CD14-positive monocyte (primary cell): ENCODE data around the gene IFT122. TPM values are rescaled to one million over a fixed set of nuclear protein-coding genes. Genes with fewer than 3 reads are reported as not detected.

Source experiments
- DNase-seq, 3 donors: peaks; one replicate each; pipeline ENCODE4 v3.0.0-alpha.2; 2011 to 2022
- H2AFZ ChIP-seq: 2 replicates; pipeline ENCODE4 v1.6.0; 2012; ENCODE audit warnings: mild to moderate bottlenecking, low read depth, low read length, inconsistent platforms; ENCODE audit not compliant: insufficient read depth, poor library complexity, severe bottlenecking
- H3K27ac ChIP-seq, 2 donors: 1 replicate in 1 of 2; 2 replicates in 1 of 2; pipeline ENCODE4 v1.5.1; 2012 to 2013; ENCODE audit warnings: low read length in 2 of 2, control low read depth in 1 of 2, inconsistent platforms in 1 of 2, low read depth in 1 of 2, mild to moderate bottlenecking in 1 of 2
- H3K27me3 ChIP-seq, 2 donors: one replicate each; pipeline versions ENCODE4 v1.6.0 to v1.6.1; 2011 to 2013; ENCODE audit warnings: low read length in 2 of 2; ENCODE audit not compliant: control insufficient read depth in 2 of 2, insufficient read depth in 2 of 2
- H3K36me3 ChIP-seq, 2 donors: replicated peaks in 1 of 2; 1 replicate in 1 of 2; 2 replicates in 1 of 2; pipeline versions ENCODE4 v1.5.1 to v1.6.1; 2012 to 2013; ENCODE audit warnings: low read length in 2 of 2, control low read depth in 1 of 2, inconsistent platforms in 1 of 2, mild to moderate bottlenecking in 1 of 2; ENCODE audit not compliant: insufficient read depth in 2 of 2, control insufficient read depth in 1 of 2
- H3K4me1 ChIP-seq, 2 donors: 1 replicate in 1 of 2; 2 replicates in 1 of 2; pipeline versions ENCODE4 v1.5.1 to v1.6.1; 2012 to 2013; ENCODE audit warnings: low read length in 2 of 2, control low read depth in 1 of 2, inconsistent platforms in 1 of 2, mild to moderate bottlenecking in 1 of 2, moderate library complexity in 1 of 2; ENCODE audit not compliant: insufficient read depth in 2 of 2, control insufficient read depth in 1 of 2
- H3K4me2 ChIP-seq: replicated peaks from 2 replicates; pipeline ENCODE3; 2012; ENCODE audit warnings: low read length, moderate library complexity, mild to moderate bottlenecking; ENCODE audit not compliant: poor library complexity, severe bottlenecking; ENCODE audit errors: extremely low read depth
- H3K4me3 ChIP-seq, 3 experiments: fragments of 200-600 bp in 1 of 3; sonication (generic) in 1 of 3; replicated peaks in 1 of 3; 1 replicate in 2 of 3; 2 replicates in 1 of 3; pipeline ENCODE4 v1.5.1; 2011 to 2013; ENCODE audit warnings: low read length in 3 of 3, mild to moderate bottlenecking in 3 of 3, control low read depth in 2 of 3, low read depth in 2 of 3, inconsistent platforms in 1 of 3, moderate library complexity in 1 of 3
- H3K79me2 ChIP-seq: 2 replicates; pipeline ENCODE4 v1.6.0; 2012; ENCODE audit warnings: mild to moderate bottlenecking, control low read depth, inconsistent platforms, low read length, moderate library complexity; ENCODE audit not compliant: insufficient read depth
- H3K9ac ChIP-seq: 2 replicates; pipeline ENCODE4 v1.6.0; 2017; ENCODE audit warnings: low read length, mild to moderate bottlenecking; ENCODE audit not compliant: insufficient read depth, poor library complexity, severe bottlenecking
- H3K9me3 ChIP-seq, 2 donors: replicated peaks in 1 of 2; 1 replicate in 1 of 2; 2 replicates in 1 of 2; pipeline versions ENCODE4 v1.5.1 to v1.6.1; 2012 to 2013; ENCODE audit warnings: low read length in 2 of 2, control low read depth in 1 of 2; ENCODE audit not compliant: control insufficient read depth in 1 of 2, insufficient read depth in 1 of 2
- H4K20me1 ChIP-seq: 2 replicates; pipeline ENCODE4 v1.6.0; 2012; ENCODE audit warnings: mild to moderate bottlenecking, low read length, control low read depth, moderate library complexity; ENCODE audit not compliant: insufficient read depth
- H3K27ac Mint-ChIP-seq, 7 donors: one replicate each; pipeline ENCODE4 v1.8.0; 2020; ENCODE audit warnings: mild to moderate bottlenecking in 7 of 7, mixed read lengths in 7 of 7, moderate library complexity in 6 of 7, inconsistent platforms in 2 of 7
- H3K27me3 Mint-ChIP-seq, 3 donors: one replicate each; pipeline ENCODE4 v1.8.0; 2021 to 2022; ENCODE audit warnings: low read depth in 3 of 3, mild to moderate bottlenecking in 3 of 3, mixed read lengths in 3 of 3, moderate library complexity in 3 of 3, inconsistent platforms in 1 of 3
- H3K36me3 Mint-ChIP-seq, 2 donors: one replicate each; pipeline ENCODE4 v1.8.0; 2020; ENCODE audit warnings: mixed read lengths in 2 of 2, inconsistent platforms in 1 of 2, mild to moderate bottlenecking in 1 of 2
- H3K4me1 Mint-ChIP-seq: one replicate; pipeline ENCODE4 v1.8.0; 2020; ENCODE audit warnings: mild to moderate bottlenecking, mixed read lengths
- H3K4me3 Mint-ChIP-seq, 2 donors: one replicate each; pipeline ENCODE4 v1.8.0; 2020; ENCODE audit warnings: mild to moderate bottlenecking in 2 of 2, mixed read lengths in 2 of 2, moderate library complexity in 1 of 2
- H3K9me3 Mint-ChIP-seq, 7 donors: one replicate each; pipeline ENCODE4 v1.8.0; 2020 to 2022; ENCODE audit warnings: mixed read lengths in 7 of 7, mild to moderate bottlenecking in 6 of 7, moderate library complexity in 6 of 7, inconsistent platforms in 2 of 7
- WGBS: methylation state at CpG from one replicate; pipeline ENCODE4 v1.1.5; 2013; ENCODE audit warnings: missing lambda C conversion rate; ENCODE audit not compliant: insufficient coverage; 5-methylcytosine and 5-hydroxymethylcytosine counted together
- intact Hi-C, 2 donors: fragments of 100-400 bp; cut with micrococcal nuclease; formaldehyde crosslinking; loops; one replicate each; pipeline versions ENCODE4 v1.15.0 to v1.15.1; 2023
- polyA plus RNA-seq, 3 donors: library from polyadenylated mRNA; depleted of rRNA in 1 of 3; unstranded in 2 of 3; stranded (reverse) in 1 of 3; fragments of 300-500 nt in 2 of 3; fragments of >200 nt in 1 of 3; fragmentation: Illumina TruSeq in 2 of 3; gene quantifications; 1 replicate in 2 of 3; 2 replicates in 1 of 3; pipeline ENCODE4 v1.2.3, GENCODE V29; 2012 to 2021
- TF ChIP-seq, protein P1 (sequence below): fragments of 200-600 bp; IDR thresholded peaks from one replicate; pipeline ENCODE4 v1.8.0; 2022; ENCODE audit warnings: antibody characterized with exemption, mild to moderate bottlenecking

Gene IFT122
- polyA plus RNA-seq, 3 donors = 3.3 to 12.2 (median 3.6) TPM

DNA sequence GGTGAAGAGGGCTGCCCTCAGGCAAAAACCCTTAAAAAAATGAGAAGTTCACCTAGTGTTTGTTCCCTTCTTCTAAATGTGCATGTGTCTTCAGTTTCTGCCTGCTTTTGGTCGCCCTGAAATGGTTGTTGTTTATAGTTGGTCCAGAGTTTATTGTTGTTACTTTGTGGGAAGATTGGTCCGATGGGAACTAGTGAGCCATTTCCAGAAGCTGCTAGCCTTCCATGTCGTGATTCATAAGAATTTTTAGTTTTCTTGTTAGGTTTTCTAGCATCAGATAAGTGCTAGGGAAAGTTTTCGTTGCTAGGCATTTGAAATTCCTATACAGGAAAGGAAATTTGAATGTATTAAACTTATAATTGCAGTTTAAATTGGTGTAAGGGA is 33.7 kb downstream of the IFT122 start:
- no peaks in the 10 kb centered on the region for H4K20me1 ChIP-seq
- peaks cover 18 to 80% of the 10 kb centered on the region in 2 donors for H3K36me3 ChIP-seq
- H3K9ac ChIP-seq = no peak overlapping the region
- no peak overlapping the region for H3K4me3 ChIP-seq
- H3K79me2 ChIP-seq = no peaks in the 10 kb centered on the region
- H3K4me3 Mint-ChIP-seq = no peak overlapping the region
- no peaks in the 10 kb centered on the region for H3K4me1 ChIP-seq
- no peaks in the 10 kb centered on the region for H3K9me3 ChIP-seq
- H3K27me3 ChIP-seq = no peaks in the 10 kb centered on the region
- DNase-seq = no peak
- intact Hi-C loops = no loop called here
- TF ChIP-seq, protein P1, sequence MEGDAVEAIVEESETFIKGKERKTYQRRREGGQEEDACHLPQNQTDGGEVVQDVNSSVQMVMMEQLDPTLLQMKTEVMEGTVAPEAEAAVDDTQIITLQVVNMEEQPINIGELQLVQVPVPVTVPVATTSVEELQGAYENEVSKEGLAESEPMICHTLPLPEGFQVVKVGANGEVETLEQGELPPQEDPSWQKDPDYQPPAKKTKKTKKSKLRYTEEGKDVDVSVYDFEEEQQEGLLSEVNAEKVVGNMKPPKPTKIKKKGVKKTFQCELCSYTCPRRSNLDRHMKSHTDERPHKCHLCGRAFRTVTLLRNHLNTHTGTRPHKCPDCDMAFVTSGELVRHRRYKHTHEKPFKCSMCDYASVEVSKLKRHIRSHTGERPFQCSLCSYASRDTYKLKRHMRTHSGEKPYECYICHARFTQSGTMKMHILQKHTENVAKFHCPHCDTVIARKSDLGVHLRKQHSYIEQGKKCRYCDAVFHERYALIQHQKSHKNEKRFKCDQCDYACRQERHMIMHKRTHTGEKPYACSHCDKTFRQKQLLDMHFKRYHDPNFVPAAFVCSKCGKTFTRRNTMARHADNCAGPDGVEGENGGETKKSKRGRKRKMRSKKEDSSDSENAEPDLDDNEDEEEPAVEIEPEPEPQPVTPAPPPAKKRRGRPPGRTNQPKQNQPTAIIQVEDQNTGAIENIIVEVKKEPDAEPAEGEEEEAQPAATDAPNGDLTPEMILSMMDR = no peak
- H3K36me3 Mint-ChIP-seq = peaks cover 51 to 55% of the 10 kb centered on the region in 2 donors
- no peak overlapping the region for H3K4me2 ChIP-seq
- no peak overlapping the region for H2AFZ ChIP-seq
- H3K27ac ChIP-seq = no peak overlapping the region
- H3K9me3 Mint-ChIP-seq = peaks cover 0 to 1% (median 0%) of the 10 kb centered on the region in 7 donors
- H3K27ac Mint-ChIP-seq = no peak overlapping the region
- WGBS = 100% methylated on average over 1 of the region's 4 CpGs
- no peaks in the 10 kb centered on the region for H3K27me3 Mint-ChIP-seq
- H3K4me1 Mint-ChIP-seq = no peaks in the 10 kb centered on the region

DNA sequence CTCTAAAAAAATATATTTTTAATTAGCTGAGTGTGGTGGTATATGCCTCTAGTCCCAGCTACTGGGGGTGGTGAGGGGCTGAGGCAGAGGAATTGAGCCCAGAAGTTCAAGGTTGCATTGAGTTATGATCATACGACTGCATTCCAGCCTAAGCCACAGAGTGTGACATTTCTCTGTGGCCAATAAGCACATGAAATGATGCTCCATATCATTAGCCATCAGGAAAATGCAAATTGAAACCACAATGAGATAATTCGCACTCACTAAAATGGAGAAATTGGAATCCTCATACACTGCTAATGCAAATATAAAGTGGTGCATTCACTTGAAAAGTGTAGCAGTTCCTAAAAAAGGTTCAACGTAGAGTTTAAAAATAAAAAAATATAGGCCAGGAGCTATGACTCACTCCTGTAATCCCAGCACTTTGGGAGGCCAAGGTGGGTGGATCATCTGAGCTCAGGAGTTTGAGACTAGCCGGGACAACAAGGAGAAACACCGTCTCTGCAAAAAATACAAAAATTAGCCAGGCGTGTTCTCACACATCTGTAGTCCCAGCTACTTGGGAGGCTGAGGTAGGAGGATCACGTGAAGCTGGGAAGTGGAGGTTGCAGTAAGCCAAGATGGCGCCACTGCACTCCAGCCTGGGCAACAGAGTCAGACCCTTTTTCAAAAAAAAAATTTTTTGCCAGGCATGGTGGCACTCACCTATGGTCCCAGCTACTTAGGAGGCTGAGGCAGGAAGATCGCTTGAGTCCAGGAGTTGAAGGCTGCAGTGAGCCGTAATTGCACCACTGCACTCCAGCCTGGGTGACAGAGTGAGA is 35.2 kb downstream of the IFT122 start:
- Mint-ChIP-seq H3K27ac (no peak overlapping the region), H3K36me3 (peaks cover 55 to 60% of the 10 kb centered on the region in 2 donors), H3K27me3 (peaks cover 0 to 1% (median 0%) of the 10 kb centered on the region in 3 donors), H3K4me1 (no peaks in the 10 kb centered on the region), H3K9me3 (no peaks in the 10 kb centered on the region), H3K4me3 (no peak overlapping the region)
- no peaks in the 10 kb centered on the region for H4K20me1 ChIP-seq
- no peaks in the 10 kb centered on the region for H3K9me3 ChIP-seq
- no peaks in the 10 kb centered on the region for H3K79me2 ChIP-seq
- H3K36me3 ChIP-seq = peaks cover 29 to 80% of the 10 kb centered on the region in 2 donors
- H3K9ac ChIP-seq = no peak overlapping the region
- no peak for DNase-seq
- intact Hi-C loops = no loop called here
- no peaks in the 10 kb centered on the region for H3K4me1 ChIP-seq
- H3K4me3 ChIP-seq = no peak overlapping the region
- no peak overlapping the region for H3K27ac ChIP-seq
- 98% methylated on average over 7 of the region's 10 CpGs for WGBS
- TF ChIP-seq, protein P1 = no peak
- no peak overlapping the region for H3K4me2 ChIP-seq
- no peaks in the 10 kb centered on the region for H3K27me3 ChIP-seq
- H2AFZ ChIP-seq = no peak overlapping the region
